ENCODE data around the gene OR9I1.

The OR9I1 gene, protein sequence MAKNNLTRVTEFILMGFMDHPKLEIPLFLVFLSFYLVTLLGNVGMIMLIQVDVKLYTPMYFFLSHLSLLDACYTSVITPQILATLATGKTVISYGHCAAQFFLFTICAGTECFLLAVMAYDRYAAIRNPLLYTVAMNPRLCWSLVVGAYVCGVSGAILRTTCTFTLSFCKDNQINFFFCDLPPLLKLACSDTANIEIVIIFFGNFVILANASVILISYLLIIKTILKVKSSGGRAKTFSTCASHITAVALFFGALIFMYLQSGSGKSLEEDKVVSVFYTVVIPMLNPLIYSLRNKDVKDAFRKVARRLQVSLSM

DNA sequence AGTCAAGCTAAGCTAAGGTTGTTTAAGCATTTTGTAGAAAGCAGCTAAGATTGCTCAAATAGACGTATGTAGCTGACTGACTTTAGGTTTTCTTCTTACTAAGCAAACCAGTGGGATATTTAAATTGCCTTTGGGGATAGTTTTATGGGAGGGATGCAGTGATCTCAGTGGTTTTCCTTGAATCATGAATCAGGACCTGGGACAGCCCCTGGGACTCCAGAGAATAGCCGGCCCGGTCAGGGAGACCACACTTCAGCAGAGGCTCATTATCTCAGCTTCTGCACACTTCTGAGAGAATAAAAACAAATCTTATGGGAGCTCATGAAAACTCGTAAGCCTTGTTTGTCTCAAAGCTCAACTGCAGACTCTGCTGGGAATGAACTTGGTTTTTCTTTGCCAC, at the start of gene OR9I1:
TSS of gene OR9I1 (minus strand) at position 62 of the 400 bp plus-strand sequence. CDS start 6,086 bp downstream, outside the sequence.
- DNase-seq, result no peak

- no peak for DNase-seq
Measured at GRCh38 chr11:58165504-58166106, 40.3 kb upstream of the OR9I1 start.

DNA sequence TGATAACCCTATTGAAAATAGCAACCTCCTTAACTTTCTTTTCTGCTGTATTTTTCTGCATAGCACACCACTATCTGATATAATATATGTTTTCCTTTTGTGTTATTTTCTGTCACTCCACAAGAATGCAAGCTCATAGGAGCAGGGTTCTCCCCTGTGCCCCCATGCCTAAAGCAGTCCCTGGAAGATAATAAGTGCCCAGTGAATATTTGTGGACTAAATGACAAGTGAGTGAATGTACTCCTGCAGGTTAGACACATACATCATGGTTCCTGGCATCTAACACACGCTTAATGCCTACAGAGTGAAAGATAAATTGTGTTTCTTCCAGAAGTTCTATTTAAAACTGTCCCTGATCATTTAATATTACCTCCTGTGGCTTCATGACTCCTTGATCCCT, 39.7 kb upstream of the OR9I1 start:
- DNase-seq, result no peak

- DNase-seq, result no peak
Measured at GRCh38 chr11:58164389-58164788, 39.1 kb upstream of the OR9I1 start.

- no peak for DNase-seq
Measured at GRCh38 chr11:58152781-58153180, 27.5 kb upstream of the OR9I1 start.

GRCh38 chr11:58142761-58143160, 17.4 kb upstream of the OR9I1 start:
- no peak for DNase-seq

- DNase-seq, result no peak
Measured at GRCh38 chr11:58135171-58135570, 9.8 kb upstream of the OR9I1 start.

- no peak for DNase-seq
Measured at GRCh38 chr11:58134151-58134550, 8.8 kb upstream of the OR9I1 start.

- no peak for DNase-seq
Measured at GRCh38 chr11:58133309-58134076, 8.2 kb upstream of the OR9I1 start.

GRCh38 chr11:58127350-58127749, 2.0 kb upstream of the OR9I1 start:
- DNase-seq, result no peak

GRCh38 chr11:58121096-58121495, 4.2 kb downstream of the OR9I1 start:
- DNase-seq, result no peak

DNA sequence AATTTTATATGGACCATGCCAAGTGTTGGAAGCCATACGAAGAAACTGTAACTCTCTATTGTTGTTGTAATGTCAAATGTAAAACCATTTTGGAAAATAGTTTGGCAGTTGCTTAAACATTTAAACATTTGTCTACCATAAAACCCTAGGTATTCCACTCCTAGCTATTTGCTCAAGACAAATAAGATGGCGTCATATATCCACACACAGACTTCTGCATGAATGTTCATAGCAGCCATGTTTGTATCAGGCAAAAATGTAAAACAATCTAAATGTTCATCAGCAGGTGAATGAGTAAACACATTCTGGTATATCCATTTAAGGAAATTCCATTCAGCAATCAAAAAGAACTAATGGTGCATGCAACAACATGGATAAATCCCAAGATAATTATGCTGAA, 27.9 kb downstream of the OR9I1 start:
- no peak for DNase-seq

- no peak for DNase-seq
Measured at GRCh38 chr11:58086528-58086927, 38.8 kb downstream of the OR9I1 start.

DNA sequence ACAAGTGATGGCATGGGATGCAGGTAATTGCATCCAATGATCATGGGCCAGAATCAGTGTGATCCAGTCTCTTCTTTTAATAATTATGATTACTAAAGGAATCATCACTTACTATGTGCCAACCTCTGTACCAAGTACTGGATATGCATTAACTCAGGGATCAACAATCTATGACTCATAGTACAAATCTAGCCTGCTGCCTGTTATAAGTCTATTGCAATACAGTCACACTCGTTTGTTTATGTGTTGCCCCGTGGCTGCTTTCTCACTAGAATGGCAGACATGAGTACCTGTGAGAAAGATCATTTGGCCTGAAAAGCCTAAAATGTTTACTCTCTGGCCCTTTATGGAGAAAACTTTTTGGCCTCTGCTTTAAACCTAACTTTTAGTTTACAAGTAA, 49.5 kb downstream of the OR9I1 start:
- DNase-seq, result no peak

DNA sequence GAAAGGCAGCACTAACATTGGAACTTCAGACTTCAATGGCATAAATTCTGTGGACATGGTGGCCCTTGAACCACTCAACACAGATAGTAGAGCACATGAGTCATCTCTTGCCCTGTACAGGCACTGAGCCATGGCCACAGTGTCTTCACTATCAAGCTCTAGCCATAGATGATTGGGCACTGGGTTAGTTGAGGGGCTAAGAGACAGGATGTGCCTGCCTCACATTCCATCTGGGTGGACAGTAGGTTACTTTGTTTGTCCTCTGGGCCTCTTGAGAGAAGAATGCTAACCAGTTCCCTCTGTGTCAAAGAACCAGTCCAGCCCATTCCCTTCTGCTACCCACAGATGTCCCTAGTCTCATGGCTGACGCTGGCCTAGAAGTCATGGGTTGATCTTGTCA, 54.7 kb downstream of the OR9I1 start:
- no peak for DNase-seq

GRCh38 chr11:58068655-58069054, 56.7 kb downstream of the OR9I1 start:
- DNase-seq, result no peak

GRCh38 chr11:58067685-58068084, 57.6 kb downstream of the OR9I1 start:
- DNase-seq, result no peak
